Keratinocyte (primary cell): ENCODE measurements around the gene CORO2A. TPM values are rescaled to one million over a fixed set of nuclear protein-coding genes. Genes with fewer than 3 reads are reported as not detected.

ENCODE experiments used
- DNase-seq: peaks from one replicate; pipeline ENCODE4 v3.0.0-alpha.2; 2011; ENCODE audit warnings: low read depth, missing footprints, low spot score
- FAIRE-seq: peaks from 2 replicates; lab custom pipeline; 2011; peaks lifted over from hg19 to GRCh38; lab: Jason Lieb, UNC
- H2AFZ ChIP-seq: 2 replicates; pipeline ENCODE4 v1.6.0; 2012; ENCODE audit warnings: low read length, control low read depth, inconsistent platforms; ENCODE audit not compliant: control insufficient read depth
- H3K27ac ChIP-seq: 2 replicates; pipeline ENCODE4 v1.5.1; 2011; ENCODE audit warnings: low read length; ENCODE audit not compliant: control insufficient read depth, insufficient read depth
- H3K27me3 ChIP-seq: 3 replicates; pipeline ENCODE4 v1.6.0; 2011; ENCODE audit warnings: low read length; ENCODE audit not compliant: control insufficient read depth, insufficient read depth; ENCODE audit errors: extremely low read depth
- H3K36me3 ChIP-seq, 2 experiments: 2 replicates in 1 of 2; 3 replicates in 1 of 2; pipeline ENCODE4 v1.5.1; 2011; ENCODE audit warnings: low read length in 2 of 2, mild to moderate bottlenecking in 1 of 2; ENCODE audit not compliant: control insufficient read depth in 2 of 2, insufficient read depth in 2 of 2; ENCODE audit errors: extremely low read depth in 1 of 2
- H3K4me1 ChIP-seq: 3 replicates; pipeline ENCODE4 v1.5.1; 2011; ENCODE audit warnings: low read length; ENCODE audit not compliant: control insufficient read depth, insufficient read depth; ENCODE audit errors: extremely low read depth
- H3K4me2 ChIP-seq: 3 replicates; pipeline ENCODE4 v1.6.0; 2011; ENCODE audit warnings: low read depth, low read length; ENCODE audit not compliant: control insufficient read depth, insufficient read depth; ENCODE audit errors: extremely low read depth
- H3K4me3 ChIP-seq, 3 experiments: fragments of 200-600 bp in 1 of 3; sonication (generic) in 1 of 3; 2 replicates in 2 of 3; 3 replicates in 1 of 3; pipeline ENCODE4 v1.5.1; 2011 to 2016; ENCODE audit warnings: low read length in 3 of 3, mild to moderate bottlenecking in 3 of 3, control low read depth in 2 of 3, inconsistent platforms in 1 of 3, low read depth in 1 of 3, mixed read lengths in 1 of 3, mixed run types in 1 of 3, moderate library complexity in 1 of 3; ENCODE audit not compliant: control insufficient read depth in 2 of 3, insufficient read depth in 2 of 3; ENCODE audit errors: extremely low read depth in 1 of 3
- H3K79me2 ChIP-seq: 2 replicates; pipeline ENCODE4 v1.6.0; 2012; ENCODE audit warnings: low read length; ENCODE audit not compliant: control insufficient read depth, insufficient read depth
- H3K9ac ChIP-seq: 3 replicates; pipeline ENCODE4 v1.6.0; 2011; ENCODE audit warnings: low read length; ENCODE audit not compliant: control insufficient read depth, insufficient read depth; ENCODE audit errors: extremely low read depth
- H3K9me1 ChIP-seq: 3 replicates; pipeline ENCODE4 v1.6.0; 2011; ENCODE audit warnings: low read length; ENCODE audit not compliant: control insufficient read depth, insufficient read depth; ENCODE audit errors: extremely low read depth
- H3K9me3 ChIP-seq: 2 replicates; pipeline ENCODE4 v1.5.1; 2012; ENCODE audit warnings: low read depth, low read length; ENCODE audit not compliant: control insufficient read depth
- H4K20me1 ChIP-seq: 3 replicates; pipeline ENCODE4 v1.6.0; 2011; ENCODE audit warnings: low read length; ENCODE audit not compliant: control insufficient read depth, insufficient read depth; ENCODE audit errors: extremely low read depth
- CTCF ChIP-seq, 3 experiments: IDR thresholded peaks in 1 of 3; conservative IDR thresholded peaks in 1 of 3; optimal IDR thresholded peaks in 1 of 3; 2 replicates in 2 of 3; 3 replicates in 1 of 3; pipeline versions ENCODE3 to v1.5.1; 2011; ENCODE audit warnings: low read length in 3 of 3, mild to moderate bottlenecking in 3 of 3, moderate library complexity in 2 of 3, control low read depth in 1 of 3, inconsistent platforms in 1 of 3; ENCODE audit not compliant: insufficient read depth in 2 of 3; ENCODE audit errors: extremely low read depth in 1 of 3
- EZH2 ChIP-seq: IDR thresholded peaks from one replicate; pipeline ENCODE4 v1.6.1; 2012; ENCODE audit warnings: inconsistent platforms, mild to moderate bottlenecking, low read length, moderate library complexity
- dilution Hi-C: fragments of 300-500 bp; cut with MboI; formaldehyde crosslinking; loops from one replicate; pipeline ENCODE4 v1.7.0; 2020; ENCODE audit warnings: low sequenced_read_pairs; ENCODE audit not compliant: extremely low pct_ligation_motif_present
- polyA plus RNA-seq, 5 experiments: library from polyadenylated mRNA; depleted of rRNA in 3 of 5; stranded (reverse) in 3 of 5; stranded (forward) in 1 of 5; unstranded in 1 of 5; fragments of >200 nt; gene quantifications; 1 replicate in 1 of 5; 2 replicates in 3 of 5; 3 replicates in 1 of 5; pipeline versions ENCODE4 v1.2.1 to v1.2.3, GENCODE V29; 2011 to 2012; ENCODE audit warnings: missing spikeins in 2 of 5, low read depth in 1 of 5, low replicate concordance in 1 of 5

CORO2A gene
- polyA plus RNA-seq, 1 donor (not counting 4 experiments of a cell fraction or from before 2014, with no cell fraction given), result 31.7 TPM

GRCh38 chr9:98109052-98109451, 83.4 kb downstream of the CORO2A start:
- Histone ChIP-seq H3K4me2 (no peak overlapping the region), H3K4me3 (no peak overlapping the region), H3K36me3 (peaks cover 11 to 15% of the 10 kb centered on the region in 2 experiments), H2AFZ (no peak overlapping the region), H3K27me3 (no peaks in the 10 kb centered on the region), H3K4me1 (no peaks in the 10 kb centered on the region), H4K20me1 (no peaks in the 10 kb centered on the region), H3K27ac (no peak overlapping the region), H3K9me1 (no peaks in the 10 kb centered on the region), H3K9me3 (no peaks in the 10 kb centered on the region), H3K79me2 (peaks cover 11% of the 10 kb centered on the region), H3K9ac (no peak overlapping the region)
- dilution Hi-C loops, result no loop called here
- FAIRE-seq (no peak), DNase-seq (no peak)
- no peak for TF ChIP-seq CTCF (optimal IDR thresholded peaks at IDR 0.05 in 1 of 3, IDR thresholded peaks at IDR 0.05 in 1 of 3, conservative IDR thresholded peaks at IDR 0.05 in 1 of 3; ENCODE audit: extremely low read depth in 1 of 3, insufficient read depth in 2 of 3, low read length in 3 of 3)
- TF ChIP-seq EZH2, result no peak

- no peaks in the 10 kb centered on the region for H3K9me1 ChIP-seq
- no peak overlapping the region for H3K4me2 ChIP-seq
- no peak overlapping the region for H3K4me3 ChIP-seq
- no peaks in the 10 kb centered on the region for H4K20me1 ChIP-seq
- no peaks in the 10 kb centered on the region for H3K4me1 ChIP-seq
- H3K27me3 ChIP-seq, result no peaks in the 10 kb centered on the region
- H3K27ac ChIP-seq, result no peak overlapping the region
- peaks cover 13% of the 10 kb centered on the region for H3K79me2 ChIP-seq
- FAIRE-seq, result no peak
- H3K9me3 ChIP-seq, result no peaks in the 10 kb centered on the region
- peaks cover 11 to 15% of the 10 kb centered on the region in 2 experiments for H3K36me3 ChIP-seq
- no peak for TF ChIP-seq EZH2
- no peak for TF ChIP-seq CTCF (optimal IDR thresholded peaks at IDR 0.05 in 1 of 3, IDR thresholded peaks at IDR 0.05 in 1 of 3, conservative IDR thresholded peaks at IDR 0.05 in 1 of 3; ENCODE audit: extremely low read depth in 1 of 3, insufficient read depth in 2 of 3, low read length in 3 of 3)
- no peak overlapping the region for H2AFZ ChIP-seq
- dilution Hi-C loops, result no loop called here
- no peak overlapping the region for H3K9ac ChIP-seq
- no peak for DNase-seq
Measured at GRCh38 chr9:98108531-98109031, 83.9 kb downstream of the CORO2A start.
